WTC11 (cell line): ENCODE results near the gene ACSBG1. TPM values are rescaled to one million over a fixed set of nuclear protein-coding genes. Genes with fewer than 3 reads are reported as not detected.
"Not testable (repeated sequence)": the region's sequence is repeated elsewhere in the genome, so short reads cannot be mapped to it uniquely, and the experiment has no call there.

ENCODE experiments used
- ATAC-seq: fragments of 200-7000 bp; cut with Tn5 transposase; 2 replicates; pipeline ENCODE4 v1.10.0; 2021; ENCODE audit warnings: mild to moderate bottlenecking, moderate library complexity
- CTCF ChIA-PET: fragments of 300-600 bp; sonication (Branson Sonifier 250); formaldehyde crosslinking; loops from one replicate; lab custom pipeline; 2021; ENCODE audit warnings: antibody characterized with exemption; lab: Charles Lee
- POLR2A ChIA-PET: fragments of 350-600 bp; sonication (Branson Sonifier 250); formaldehyde crosslinking; loops from one replicate; lab custom pipeline; 2021; ENCODE audit warnings: antibody characterized with exemption; lab: Charles Lee
- DNase-seq: peaks from one replicate; pipeline ENCODE4 v3.0.0; 2021; ENCODE audit warnings: low spot score
- H3K27ac Mint-ChIP-seq: 2 replicates; pipeline ENCODE4 v1.8.0; 2021; ENCODE audit warnings: mixed read lengths
- H3K27me3 Mint-ChIP-seq: 2 replicates; pipeline ENCODE4 v1.8.0; 2021; ENCODE audit warnings: low read depth, mild to moderate bottlenecking, moderate library complexity, mixed read lengths
- H3K36me3 Mint-ChIP-seq: 2 replicates; pipeline ENCODE4 v1.8.0; 2021; ENCODE audit warnings: mixed read lengths
- H3K4me1 Mint-ChIP-seq: 2 replicates; pipeline ENCODE4 v1.8.0; 2022; ENCODE audit warnings: mixed read lengths
- H3K4me3 Mint-ChIP-seq: 2 replicates; pipeline ENCODE4 v1.8.0; 2021; ENCODE audit warnings: mild to moderate bottlenecking, moderate library complexity, mixed read lengths
- H3K9me3 Mint-ChIP-seq: 2 replicates; pipeline ENCODE4 v1.8.0; 2021; ENCODE audit warnings: mixed read lengths
- HMGA2 ChIP-seq: fragments of 250-450 bp; sonication (Bioruptor Pico); IDR thresholded peaks from 2 replicates; pipeline ENCODE4 v1.4.0; 2021; ENCODE audit warnings: mild to moderate bottlenecking, moderate library complexity
- NFATC4 ChIP-seq: fragments of 250-450 bp; sonication (Bioruptor Pico); IDR thresholded peaks from 2 replicates; pipeline ENCODE4 v1.9.0; 2021; ENCODE audit warnings: mild to moderate bottlenecking
- NFYB ChIP-seq: sonication (generic); formaldehyde crosslinking; conservative IDR thresholded peaks from 2 replicates; pipeline ENCODE4 v1.8.0; 2022; ENCODE audit warnings: low read depth, missing genetic modification reagents
- SOX15 ChIP-seq: fragments of 250-450 bp; sonication (Bioruptor Pico); IDR thresholded peaks from 2 replicates; pipeline ENCODE4 v1.9.0; 2021; ENCODE audit warnings: mild to moderate bottlenecking
- TCF7 ChIP-seq: sonication (generic); formaldehyde crosslinking; IDR thresholded peaks from 2 replicates; pipeline ENCODE4 v1.8.0; 2022; ENCODE audit warnings: mild to moderate bottlenecking, low read depth, missing genetic modification reagents, moderate library complexity
- ZNF219 ChIP-seq: sonication (generic); formaldehyde crosslinking; IDR thresholded peaks from 2 replicates; pipeline ENCODE4 v1.8.0; 2023; ENCODE audit warnings: missing genetic modification reagents, mild to moderate bottlenecking, borderline replicate concordance
- ZNF423 ChIP-seq: fragments of 250-450 bp; sonication (Bioruptor Pico); IDR thresholded peaks from 2 replicates; pipeline ENCODE4 v2.1.2; 2022; ENCODE audit warnings: mild to moderate bottlenecking, moderate library complexity
- total RNA-seq: library from RNA; stranded (reverse); gene quantifications from 3 replicates; pipeline ENCODE4 v1.2.3, GENCODE V29; 2021
- TF ChIP-seq, protein P1 (sequence below): fragments of 250-450 bp; sonication (Bioruptor Pico); IDR thresholded peaks from 2 replicates; pipeline ENCODE4 v1.9.0; 2021; ENCODE audit warnings: mild to moderate bottlenecking
- TF ChIP-seq, protein P2 (sequence below): sonication (generic); formaldehyde crosslinking; IDR thresholded peaks from 2 replicates; pipeline ENCODE4 v1.8.1; 2022; ENCODE audit warnings: missing genetic modification reagents, borderline replicate concordance
- TF ChIP-seq, protein P3 (sequence below): sonication (generic); formaldehyde crosslinking; IDR thresholded peaks from 2 replicates; pipeline ENCODE4 v1.8.1; 2023; ENCODE audit warnings: mild to moderate bottlenecking, missing genetic modification reagents
- TF ChIP-seq, protein P4 (sequence below): sonication (generic); formaldehyde crosslinking; IDR thresholded peaks from 2 replicates; pipeline ENCODE4 v1.8.1; 2023; ENCODE audit warnings: mild to moderate bottlenecking, missing genetic modification reagents
- TF ChIP-seq, protein P5 (sequence below): sonication (generic); formaldehyde crosslinking; IDR thresholded peaks from 2 replicates; pipeline ENCODE4 v1.8.0; 2022; ENCODE audit warnings: mild to moderate bottlenecking, missing genetic modification reagents
- TF ChIP-seq, protein P6 (sequence below): fragments of 250-450 bp; sonication (Bioruptor Pico); IDR thresholded peaks from 2 replicates; pipeline ENCODE4 v1.8.0; 2021; ENCODE audit warnings: mild to moderate bottlenecking
- TF ChIP-seq, protein P7 (sequence below): sonication (generic); formaldehyde crosslinking; IDR thresholded peaks from 2 replicates; pipeline ENCODE4 v1.8.0; 2022; ENCODE audit warnings: missing genetic modification reagents

ACSBG1 gene
- total RNA-seq, 1 experiment from 2014 or later, result 5.8 TPM

DNA sequence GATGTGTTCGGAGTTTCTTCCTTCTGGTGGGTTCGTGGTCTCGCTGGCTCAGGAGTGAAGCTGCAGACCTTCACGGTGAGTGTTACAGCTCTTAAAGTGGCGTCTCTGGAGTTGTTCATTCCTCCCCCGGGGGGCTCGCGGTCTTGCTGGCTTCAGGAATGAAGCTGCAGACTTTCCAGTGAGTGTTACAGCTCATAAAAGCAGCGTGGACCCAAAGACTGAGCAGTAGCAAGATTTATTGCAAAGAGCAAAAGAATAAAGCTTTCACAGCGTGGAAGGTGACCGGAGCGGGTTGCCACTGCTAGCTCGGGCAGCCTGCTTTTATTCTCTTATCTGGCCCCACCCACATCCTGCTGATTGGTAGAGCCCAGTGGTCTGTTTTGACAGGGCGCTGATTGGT is 11.0 kb upstream of the ACSBG1 start:
- H3K4me3 Mint-ChIP-seq, H3K27ac Mint-ChIP-seq, DNase-seq, POLR2A ChIA-PET, H3K27me3 Mint-ChIP-seq, ATAC-seq, H3K36me3 Mint-ChIP-seq: not testable (repeated sequence)
- CTCF ChIA-PET, result interaction anchor here (0.7 to 2.3 kb wide), 4 partner anchors 20 to 137 kb away, joined by 3 to 8 read pairs (median 4); no protein-coding TSS in a partner anchor
- H3K9me3 Mint-ChIP-seq, result peaks cover 13% of the 10 kb centered on the region
- H3K4me1 Mint-ChIP-seq, result peaks cover 24% of the 10 kb centered on the region

DNA sequence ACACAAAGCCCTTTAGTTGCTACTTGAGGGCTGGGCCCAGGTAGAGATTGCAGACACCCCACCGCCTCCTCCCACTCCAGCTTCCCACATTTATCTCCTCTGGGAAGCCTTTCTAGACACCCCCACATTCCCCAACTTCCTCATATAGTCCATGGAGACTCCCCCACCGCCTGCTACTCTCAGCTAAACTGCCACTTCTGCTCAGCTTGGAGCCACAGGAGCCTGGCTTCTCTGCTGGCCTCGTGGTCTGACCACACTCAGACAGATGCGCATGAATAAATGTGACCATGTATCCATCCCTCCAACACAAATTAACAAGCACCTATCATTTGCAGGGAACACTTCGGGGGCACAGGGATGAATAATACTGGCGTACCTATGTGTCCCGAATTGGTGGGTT is 10.5 kb upstream of the ACSBG1 start:
- Mint-ChIP-seq H3K27ac (no peak overlapping the region), H3K9me3 (peaks cover 13% of the 10 kb centered on the region), H3K27me3 (peaks cover 3% of the 10 kb centered on the region), H3K36me3 (peaks cover 5% of the 10 kb centered on the region), H3K4me1 (peaks cover 27% of the 10 kb centered on the region), H3K4me3 (no peak overlapping the region)
- ATAC-seq (no peak), DNase-seq (no peak)
- CTCF ChIA-PET, result interaction anchor here (1.6 to 2.3 kb wide), 2 partner anchors 132 to 137 kb away, joined by 4 to 8 read pairs; no protein-coding TSS in a partner anchor
- POLR2A ChIA-PET, result no interaction called here
- TF ChIP-seq, protein P1, sequence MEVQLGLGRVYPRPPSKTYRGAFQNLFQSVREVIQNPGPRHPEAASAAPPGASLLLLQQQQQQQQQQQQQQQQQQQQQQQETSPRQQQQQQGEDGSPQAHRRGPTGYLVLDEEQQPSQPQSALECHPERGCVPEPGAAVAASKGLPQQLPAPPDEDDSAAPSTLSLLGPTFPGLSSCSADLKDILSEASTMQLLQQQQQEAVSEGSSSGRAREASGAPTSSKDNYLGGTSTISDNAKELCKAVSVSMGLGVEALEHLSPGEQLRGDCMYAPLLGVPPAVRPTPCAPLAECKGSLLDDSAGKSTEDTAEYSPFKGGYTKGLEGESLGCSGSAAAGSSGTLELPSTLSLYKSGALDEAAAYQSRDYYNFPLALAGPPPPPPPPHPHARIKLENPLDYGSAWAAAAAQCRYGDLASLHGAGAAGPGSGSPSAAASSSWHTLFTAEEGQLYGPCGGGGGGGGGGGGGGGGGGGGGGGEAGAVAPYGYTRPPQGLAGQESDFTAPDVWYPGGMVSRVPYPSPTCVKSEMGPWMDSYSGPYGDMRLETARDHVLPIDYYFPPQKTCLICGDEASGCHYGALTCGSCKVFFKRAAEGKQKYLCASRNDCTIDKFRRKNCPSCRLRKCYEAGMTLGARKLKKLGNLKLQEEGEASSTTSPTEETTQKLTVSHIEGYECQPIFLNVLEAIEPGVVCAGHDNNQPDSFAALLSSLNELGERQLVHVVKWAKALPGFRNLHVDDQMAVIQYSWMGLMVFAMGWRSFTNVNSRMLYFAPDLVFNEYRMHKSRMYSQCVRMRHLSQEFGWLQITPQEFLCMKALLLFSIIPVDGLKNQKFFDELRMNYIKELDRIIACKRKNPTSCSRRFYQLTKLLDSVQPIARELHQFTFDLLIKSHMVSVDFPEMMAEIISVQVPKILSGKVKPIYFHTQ (CRISPR knock-in tag), result no peak
- no peak for TF ChIP-seq ZNF219 (CRISPR knock-in tag)
- TF ChIP-seq, protein P2, sequence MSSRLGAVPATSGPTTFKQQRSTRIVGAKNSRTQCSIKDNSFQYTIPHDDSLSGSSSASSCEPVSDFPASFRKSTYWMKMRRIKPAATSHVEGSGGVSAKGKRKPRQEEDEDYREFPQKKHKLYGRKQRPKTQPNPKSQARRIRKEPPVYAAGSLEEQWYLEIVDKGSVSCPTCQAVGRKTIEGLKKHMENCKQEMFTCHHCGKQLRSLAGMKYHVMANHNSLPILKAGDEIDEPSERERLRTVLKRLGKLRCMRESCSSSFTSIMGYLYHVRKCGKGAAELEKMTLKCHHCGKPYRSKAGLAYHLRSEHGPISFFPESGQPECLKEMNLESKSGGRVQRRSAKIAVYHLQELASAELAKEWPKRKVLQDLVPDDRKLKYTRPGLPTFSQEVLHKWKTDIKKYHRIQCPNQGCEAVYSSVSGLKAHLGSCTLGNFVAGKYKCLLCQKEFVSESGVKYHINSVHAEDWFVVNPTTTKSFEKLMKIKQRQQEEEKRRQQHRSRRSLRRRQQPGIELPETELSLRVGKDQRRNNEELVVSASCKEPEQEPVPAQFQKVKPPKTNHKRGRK (CRISPR knock-in tag), result no peak

DNA sequence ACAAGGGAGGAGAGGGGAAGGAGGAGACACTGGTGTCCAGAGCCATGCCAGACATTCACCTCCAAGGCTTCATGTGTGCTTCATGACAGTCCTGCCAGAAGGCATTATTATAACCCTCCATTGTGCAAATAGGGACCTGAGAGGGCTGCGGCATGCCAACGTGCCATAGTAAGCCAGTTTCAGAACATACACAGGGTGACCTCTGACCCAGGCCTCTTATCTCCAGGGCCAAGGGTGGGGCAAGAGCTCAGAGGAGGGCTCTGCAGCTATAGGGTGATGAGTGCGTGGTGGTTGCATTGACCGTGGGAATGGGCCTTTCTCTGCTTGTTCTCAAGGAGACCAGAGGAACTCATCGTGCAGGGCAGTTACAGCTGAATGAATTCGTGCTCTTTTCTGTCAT is 9.7 kb upstream of the ACSBG1 start:
- no peak overlapping the region for H3K4me3 Mint-ChIP-seq
- POLR2A ChIA-PET, result interaction anchor here (0.6 kb wide), 1 partner anchor 67 kb away, joined by 3 read pairs; no protein-coding TSS in a partner anchor
- CTCF ChIA-PET, result interaction anchor here (1.6 to 2.3 kb wide), 2 partner anchors 131 to 136 kb away, joined by 4 to 9 read pairs; no protein-coding TSS in a partner anchor
- TF ChIP-seq, protein P3, sequence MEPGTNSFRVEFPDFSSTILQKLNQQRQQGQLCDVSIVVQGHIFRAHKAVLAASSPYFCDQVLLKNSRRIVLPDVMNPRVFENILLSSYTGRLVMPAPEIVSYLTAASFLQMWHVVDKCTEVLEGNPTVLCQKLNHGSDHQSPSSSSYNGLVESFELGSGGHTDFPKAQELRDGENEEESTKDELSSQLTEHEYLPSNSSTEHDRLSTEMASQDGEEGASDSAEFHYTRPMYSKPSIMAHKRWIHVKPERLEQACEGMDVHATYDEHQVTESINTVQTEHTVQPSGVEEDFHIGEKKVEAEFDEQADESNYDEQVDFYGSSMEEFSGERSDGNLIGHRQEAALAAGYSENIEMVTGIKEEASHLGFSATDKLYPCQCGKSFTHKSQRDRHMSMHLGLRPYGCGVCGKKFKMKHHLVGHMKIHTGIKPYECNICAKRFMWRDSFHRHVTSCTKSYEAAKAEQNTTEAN (CRISPR knock-in tag), result no peak
- TF ChIP-seq, protein P4, sequence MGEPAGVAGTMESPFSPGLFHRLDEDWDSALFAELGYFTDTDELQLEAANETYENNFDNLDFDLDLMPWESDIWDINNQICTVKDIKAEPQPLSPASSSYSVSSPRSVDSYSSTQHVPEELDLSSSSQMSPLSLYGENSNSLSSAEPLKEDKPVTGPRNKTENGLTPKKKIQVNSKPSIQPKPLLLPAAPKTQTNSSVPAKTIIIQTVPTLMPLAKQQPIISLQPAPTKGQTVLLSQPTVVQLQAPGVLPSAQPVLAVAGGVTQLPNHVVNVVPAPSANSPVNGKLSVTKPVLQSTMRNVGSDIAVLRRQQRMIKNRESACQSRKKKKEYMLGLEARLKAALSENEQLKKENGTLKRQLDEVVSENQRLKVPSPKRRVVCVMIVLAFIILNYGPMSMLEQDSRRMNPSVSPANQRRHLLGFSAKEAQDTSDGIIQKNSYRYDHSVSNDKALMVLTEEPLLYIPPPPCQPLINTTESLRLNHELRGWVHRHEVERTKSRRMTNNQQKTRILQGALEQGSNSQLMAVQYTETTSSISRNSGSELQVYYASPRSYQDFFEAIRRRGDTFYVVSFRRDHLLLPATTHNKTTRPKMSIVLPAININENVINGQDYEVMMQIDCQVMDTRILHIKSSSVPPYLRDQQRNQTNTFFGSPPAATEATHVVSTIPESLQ (CRISPR knock-in tag), result no peak
- TF ChIP-seq HMGA2, result no peak
- TF ChIP-seq, protein P5, sequence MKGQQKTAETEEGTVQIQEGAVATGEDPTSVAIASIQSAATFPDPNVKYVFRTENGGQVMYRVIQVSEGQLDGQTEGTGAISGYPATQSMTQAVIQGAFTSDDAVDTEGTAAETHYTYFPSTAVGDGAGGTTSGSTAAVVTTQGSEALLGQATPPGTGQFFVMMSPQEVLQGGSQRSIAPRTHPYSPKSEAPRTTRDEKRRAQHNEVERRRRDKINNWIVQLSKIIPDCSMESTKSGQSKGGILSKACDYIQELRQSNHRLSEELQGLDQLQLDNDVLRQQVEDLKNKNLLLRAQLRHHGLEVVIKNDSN (CRISPR knock-in tag), result no peak
- TF ChIP-seq SOX15 (CRISPR knock-in tag), result no peak
- no peak for TF ChIP-seq TCF7 (CRISPR knock-in tag)
- TF ChIP-seq, protein P1 (CRISPR knock-in tag), result no peak
- TF ChIP-seq, protein P6, sequence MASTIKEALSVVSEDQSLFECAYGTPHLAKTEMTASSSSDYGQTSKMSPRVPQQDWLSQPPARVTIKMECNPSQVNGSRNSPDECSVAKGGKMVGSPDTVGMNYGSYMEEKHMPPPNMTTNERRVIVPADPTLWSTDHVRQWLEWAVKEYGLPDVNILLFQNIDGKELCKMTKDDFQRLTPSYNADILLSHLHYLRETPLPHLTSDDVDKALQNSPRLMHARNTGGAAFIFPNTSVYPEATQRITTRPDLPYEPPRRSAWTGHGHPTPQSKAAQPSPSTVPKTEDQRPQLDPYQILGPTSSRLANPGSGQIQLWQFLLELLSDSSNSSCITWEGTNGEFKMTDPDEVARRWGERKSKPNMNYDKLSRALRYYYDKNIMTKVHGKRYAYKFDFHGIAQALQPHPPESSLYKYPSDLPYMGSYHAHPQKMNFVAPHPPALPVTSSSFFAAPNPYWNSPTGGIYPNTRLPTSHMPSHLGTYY (CRISPR knock-in tag), result no peak
- TF ChIP-seq NFATC4 (CRISPR knock-in tag), result no peak
- TF ChIP-seq NFYB (CRISPR knock-in tag), result no peak
- TF ChIP-seq ZNF423 (CRISPR knock-in tag), result no peak
- TF ChIP-seq, protein P7, sequence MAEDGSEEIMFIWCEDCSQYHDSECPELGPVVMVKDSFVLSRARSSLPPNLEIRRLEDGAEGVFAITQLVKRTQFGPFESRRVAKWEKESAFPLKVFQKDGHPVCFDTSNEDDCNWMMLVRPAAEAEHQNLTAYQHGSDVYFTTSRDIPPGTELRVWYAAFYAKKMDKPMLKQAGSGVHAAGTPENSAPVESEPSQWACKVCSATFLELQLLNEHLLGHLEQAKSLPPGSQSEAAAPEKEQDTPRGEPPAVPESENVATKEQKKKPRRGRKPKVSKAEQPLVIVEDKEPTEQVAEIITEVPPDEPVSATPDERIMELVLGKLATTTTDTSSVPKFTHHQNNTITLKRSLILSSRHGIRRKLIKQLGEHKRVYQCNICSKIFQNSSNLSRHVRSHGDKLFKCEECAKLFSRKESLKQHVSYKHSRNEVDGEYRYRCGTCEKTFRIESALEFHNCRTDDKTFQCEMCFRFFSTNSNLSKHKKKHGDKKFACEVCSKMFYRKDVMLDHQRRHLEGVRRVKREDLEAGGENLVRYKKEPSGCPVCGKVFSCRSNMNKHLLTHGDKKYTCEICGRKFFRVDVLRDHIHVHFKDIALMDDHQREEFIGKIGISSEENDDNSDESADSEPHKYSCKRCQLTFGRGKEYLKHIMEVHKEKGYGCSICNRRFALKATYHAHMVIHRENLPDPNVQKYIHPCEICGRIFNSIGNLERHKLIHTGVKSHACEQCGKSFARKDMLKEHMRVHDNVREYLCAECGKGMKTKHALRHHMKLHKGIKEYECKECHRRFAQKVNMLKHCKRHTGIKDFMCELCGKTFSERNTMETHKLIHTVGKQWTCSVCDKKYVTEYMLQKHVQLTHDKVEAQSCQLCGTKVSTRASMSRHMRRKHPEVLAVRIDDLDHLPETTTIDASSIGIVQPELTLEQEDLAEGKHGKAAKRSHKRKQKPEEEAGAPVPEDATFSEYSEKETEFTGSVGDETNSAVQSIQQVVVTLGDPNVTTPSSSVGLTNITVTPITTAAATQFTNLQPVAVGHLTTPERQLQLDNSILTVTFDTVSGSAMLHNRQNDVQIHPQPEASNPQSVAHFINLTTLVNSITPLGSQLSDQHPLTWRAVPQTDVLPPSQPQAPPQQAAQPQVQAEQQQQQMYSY (CRISPR knock-in tag), result no peak

More for the DNA sequence above, 9.7 kb upstream of the ACSBG1 start:
- Mint-ChIP-seq H3K27ac (no peak overlapping the region), H3K4me1 (peaks cover 30% of the 10 kb centered on the region), H3K9me3 (peaks cover 13% of the 10 kb centered on the region), H3K36me3 (peaks cover 5% of the 10 kb centered on the region), H3K27me3 (peaks cover 3% of the 10 kb centered on the region)
- DNase-seq (no peak), ATAC-seq (no peak)
